ENCODE data around the gene SDHB.

- TF ChIP-seq, protein P1, sequence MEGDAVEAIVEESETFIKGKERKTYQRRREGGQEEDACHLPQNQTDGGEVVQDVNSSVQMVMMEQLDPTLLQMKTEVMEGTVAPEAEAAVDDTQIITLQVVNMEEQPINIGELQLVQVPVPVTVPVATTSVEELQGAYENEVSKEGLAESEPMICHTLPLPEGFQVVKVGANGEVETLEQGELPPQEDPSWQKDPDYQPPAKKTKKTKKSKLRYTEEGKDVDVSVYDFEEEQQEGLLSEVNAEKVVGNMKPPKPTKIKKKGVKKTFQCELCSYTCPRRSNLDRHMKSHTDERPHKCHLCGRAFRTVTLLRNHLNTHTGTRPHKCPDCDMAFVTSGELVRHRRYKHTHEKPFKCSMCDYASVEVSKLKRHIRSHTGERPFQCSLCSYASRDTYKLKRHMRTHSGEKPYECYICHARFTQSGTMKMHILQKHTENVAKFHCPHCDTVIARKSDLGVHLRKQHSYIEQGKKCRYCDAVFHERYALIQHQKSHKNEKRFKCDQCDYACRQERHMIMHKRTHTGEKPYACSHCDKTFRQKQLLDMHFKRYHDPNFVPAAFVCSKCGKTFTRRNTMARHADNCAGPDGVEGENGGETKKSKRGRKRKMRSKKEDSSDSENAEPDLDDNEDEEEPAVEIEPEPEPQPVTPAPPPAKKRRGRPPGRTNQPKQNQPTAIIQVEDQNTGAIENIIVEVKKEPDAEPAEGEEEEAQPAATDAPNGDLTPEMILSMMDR (IDR thresholded peaks at IDR 0.05), result no peak
- TF ChIP-seq EZH2 (IDR thresholded peaks at IDR 0.05; ENCODE audit: borderline replicate concordance, insufficient read depth, low read depth, low read length, poor library complexity, severe bottlenecking), result no peak
Observed at GRCh38 chr1:17082761-17083160, 28.9 kb upstream of the SDHB start.

Measured in B cell (primary cell).